ENCODE measurements around the gene BCLAF1.

DNA sequence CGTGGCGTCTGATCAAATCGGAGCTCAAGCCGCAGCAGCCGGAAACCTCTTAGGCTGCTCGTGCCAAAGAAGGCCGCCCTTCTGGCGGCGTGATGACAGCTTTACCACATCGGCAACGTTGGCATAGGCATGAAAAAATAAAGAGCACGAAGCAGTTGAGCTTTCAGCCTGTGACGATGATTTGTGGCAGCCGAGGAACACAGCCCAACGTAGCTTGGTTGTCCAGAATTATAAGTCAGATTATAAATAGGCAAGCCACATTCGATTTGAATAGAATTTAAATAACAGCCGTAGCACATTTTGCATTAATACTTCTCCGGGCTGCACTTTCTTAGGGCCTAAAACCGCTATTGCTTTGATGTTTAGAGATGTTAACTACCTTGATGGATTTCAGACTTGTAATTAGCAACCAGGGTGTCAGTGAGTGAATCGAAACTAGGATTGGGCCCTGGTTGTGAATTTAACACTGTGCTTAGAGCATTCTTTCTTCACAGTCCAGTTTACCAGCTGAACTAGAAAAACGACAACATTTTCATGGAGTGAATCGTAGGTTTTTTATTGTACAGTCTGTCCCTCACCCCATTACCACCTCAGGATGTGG is 864 bp upstream of the BCLAF1 start:
- TF ChIP-seq, protein P1, sequence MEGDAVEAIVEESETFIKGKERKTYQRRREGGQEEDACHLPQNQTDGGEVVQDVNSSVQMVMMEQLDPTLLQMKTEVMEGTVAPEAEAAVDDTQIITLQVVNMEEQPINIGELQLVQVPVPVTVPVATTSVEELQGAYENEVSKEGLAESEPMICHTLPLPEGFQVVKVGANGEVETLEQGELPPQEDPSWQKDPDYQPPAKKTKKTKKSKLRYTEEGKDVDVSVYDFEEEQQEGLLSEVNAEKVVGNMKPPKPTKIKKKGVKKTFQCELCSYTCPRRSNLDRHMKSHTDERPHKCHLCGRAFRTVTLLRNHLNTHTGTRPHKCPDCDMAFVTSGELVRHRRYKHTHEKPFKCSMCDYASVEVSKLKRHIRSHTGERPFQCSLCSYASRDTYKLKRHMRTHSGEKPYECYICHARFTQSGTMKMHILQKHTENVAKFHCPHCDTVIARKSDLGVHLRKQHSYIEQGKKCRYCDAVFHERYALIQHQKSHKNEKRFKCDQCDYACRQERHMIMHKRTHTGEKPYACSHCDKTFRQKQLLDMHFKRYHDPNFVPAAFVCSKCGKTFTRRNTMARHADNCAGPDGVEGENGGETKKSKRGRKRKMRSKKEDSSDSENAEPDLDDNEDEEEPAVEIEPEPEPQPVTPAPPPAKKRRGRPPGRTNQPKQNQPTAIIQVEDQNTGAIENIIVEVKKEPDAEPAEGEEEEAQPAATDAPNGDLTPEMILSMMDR (conservative IDR thresholded peaks at IDR 0.05; ENCODE audit: low read depth in 2 of 2), result no peak
- no peak for TF ChIP-seq POLR2AphosphoS5 (IDR thresholded peaks at IDR 0.05; ENCODE audit: low read depth)
- TF ChIP-seq CREB1 (CRISPR knock-in tag; IDR thresholded peaks at IDR 0.05; ENCODE audit: low read depth), result no peak
- no peak for TF ChIP-seq EZH2 (IDR thresholded peaks at IDR 0.05; ENCODE audit: low read depth, unreplicated experiment)
- no peak for TF ChIP-seq ZNF331 (CRISPR knock-in tag; IDR thresholded peaks at IDR 0.05; ENCODE audit: low read depth)
- TF ChIP-seq JUNB (IDR thresholded peaks at IDR 0.05; ENCODE audit: unreplicated experiment), result no peak
- TF ChIP-seq, protein P2, sequence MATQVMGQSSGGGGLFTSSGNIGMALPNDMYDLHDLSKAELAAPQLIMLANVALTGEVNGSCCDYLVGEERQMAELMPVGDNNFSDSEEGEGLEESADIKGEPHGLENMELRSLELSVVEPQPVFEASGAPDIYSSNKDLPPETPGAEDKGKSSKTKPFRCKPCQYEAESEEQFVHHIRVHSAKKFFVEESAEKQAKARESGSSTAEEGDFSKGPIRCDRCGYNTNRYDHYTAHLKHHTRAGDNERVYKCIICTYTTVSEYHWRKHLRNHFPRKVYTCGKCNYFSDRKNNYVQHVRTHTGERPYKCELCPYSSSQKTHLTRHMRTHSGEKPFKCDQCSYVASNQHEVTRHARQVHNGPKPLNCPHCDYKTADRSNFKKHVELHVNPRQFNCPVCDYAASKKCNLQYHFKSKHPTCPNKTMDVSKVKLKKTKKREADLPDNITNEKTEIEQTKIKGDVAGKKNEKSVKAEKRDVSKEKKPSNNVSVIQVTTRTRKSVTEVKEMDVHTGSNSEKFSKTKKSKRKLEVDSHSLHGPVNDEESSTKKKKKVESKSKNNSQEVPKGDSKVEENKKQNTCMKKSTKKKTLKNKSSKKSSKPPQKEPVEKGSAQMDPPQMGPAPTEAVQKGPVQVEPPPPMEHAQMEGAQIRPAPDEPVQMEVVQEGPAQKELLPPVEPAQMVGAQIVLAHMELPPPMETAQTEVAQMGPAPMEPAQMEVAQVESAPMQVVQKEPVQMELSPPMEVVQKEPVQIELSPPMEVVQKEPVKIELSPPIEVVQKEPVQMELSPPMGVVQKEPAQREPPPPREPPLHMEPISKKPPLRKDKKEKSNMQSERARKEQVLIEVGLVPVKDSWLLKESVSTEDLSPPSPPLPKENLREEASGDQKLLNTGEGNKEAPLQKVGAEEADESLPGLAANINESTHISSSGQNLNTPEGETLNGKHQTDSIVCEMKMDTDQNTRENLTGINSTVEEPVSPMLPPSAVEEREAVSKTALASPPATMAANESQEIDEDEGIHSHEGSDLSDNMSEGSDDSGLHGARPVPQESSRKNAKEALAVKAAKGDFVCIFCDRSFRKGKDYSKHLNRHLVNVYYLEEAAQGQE (IDR thresholded peaks at IDR 0.05; ENCODE audit: unreplicated experiment), result no peak

Measured in GM23338 (cell line).